Measurements from ENCODE around the gene TATDN3.
"Not testable (repeated sequence)": the region's sequence is repeated elsewhere in the genome, so short reads cannot be mapped to it uniquely, and the experiment has no call there.

Gene TATDN3

GRCh38 chr1:212777151-212777550 lies 14.5 kb upstream of the TATDN3 start:
- DNase-seq = no peak

- not testable (repeated sequence) for DNase-seq
Measured at GRCh38 chr1:212779086-212779485, 12.6 kb upstream of the TATDN3 start.

GRCh38 chr1:212780759-212781158 lies 10.9 kb upstream of the TATDN3 start:
- no peak for DNase-seq

- DNase-seq = no peak
Measured at GRCh38 chr1:212781225-212781624, 10.5 kb upstream of the TATDN3 start.

DNA sequence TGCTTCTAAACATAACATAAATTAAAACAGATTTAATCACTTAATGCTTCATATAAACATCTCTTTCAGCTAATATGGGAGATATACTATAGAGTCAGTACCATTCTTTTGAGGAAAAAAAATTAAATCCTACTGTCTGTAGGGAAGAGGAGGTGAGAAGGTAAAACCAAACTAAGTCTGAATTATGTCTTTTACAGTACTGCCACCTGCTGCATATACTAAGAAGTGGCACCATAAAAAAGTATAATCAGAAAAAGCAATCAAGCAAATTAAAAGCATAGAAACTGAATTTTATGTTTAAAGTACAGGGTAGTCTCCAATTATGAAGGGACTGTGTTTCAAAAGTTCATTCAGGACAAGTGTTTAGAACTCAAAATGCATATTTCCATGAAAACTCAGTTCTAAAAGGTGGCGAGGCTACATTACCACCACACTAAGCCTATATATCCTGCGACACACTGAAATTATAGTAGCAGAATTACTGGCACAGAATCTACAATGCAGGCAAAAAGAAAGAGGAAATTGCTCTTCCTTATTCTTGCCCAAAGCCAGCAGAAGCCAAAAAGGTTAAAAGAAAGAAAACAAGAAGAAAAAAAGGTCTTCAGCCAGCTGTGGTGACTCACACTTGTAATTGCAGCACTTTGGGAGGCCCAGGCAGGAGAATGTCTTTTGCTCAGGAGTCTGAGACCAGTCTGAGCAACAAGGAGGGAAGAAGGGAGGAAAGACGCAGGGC lies 9.1 kb upstream of the TATDN3 start:
- DNase-seq = no peak

GRCh38 chr1:212783976-212784375 lies 7.7 kb upstream of the TATDN3 start:
- no peak for DNase-seq

DNA sequence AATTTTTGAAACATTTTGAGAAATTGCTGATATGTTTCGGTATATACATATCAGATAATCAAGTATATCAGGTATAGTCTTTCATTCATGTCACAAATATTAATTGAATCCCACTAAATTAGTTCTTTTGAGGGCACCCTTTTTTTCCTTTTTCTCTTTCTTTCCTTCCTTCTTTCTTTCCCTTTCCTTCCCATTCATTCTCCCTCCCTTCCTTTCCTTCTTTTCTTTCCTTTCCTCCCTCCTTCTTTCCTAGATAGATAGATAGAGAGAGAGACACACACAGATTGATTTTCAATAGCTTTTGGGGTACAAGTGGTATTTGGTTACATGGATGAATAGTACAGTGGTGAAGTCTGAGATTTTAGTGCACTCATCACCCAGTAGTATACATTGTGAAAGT lies 5.8 kb upstream of the TATDN3 start:
- DNase-seq = no peak

DNA sequence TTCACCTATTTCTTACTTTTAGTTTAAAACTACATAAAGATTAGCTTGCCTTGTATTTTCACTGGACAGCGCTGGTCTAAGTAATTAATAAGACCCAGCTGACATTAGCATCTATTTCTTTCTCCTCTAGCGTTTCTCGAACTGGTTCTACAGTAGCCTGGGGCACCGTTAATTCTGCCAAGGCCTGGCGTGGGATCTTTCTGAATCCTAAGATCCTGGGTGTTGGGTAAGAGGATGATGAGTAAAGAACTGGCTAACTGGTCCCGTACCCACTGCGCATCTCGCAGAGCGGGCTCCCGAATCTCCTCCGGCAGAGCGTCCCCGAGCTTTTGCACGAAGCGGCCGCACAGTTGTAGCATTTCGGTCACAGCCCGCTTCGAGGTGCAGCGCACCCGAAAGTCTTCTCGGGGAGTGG lies 426 bp upstream of the TATDN3 start:
- DNase-seq = no peak

DNA sequence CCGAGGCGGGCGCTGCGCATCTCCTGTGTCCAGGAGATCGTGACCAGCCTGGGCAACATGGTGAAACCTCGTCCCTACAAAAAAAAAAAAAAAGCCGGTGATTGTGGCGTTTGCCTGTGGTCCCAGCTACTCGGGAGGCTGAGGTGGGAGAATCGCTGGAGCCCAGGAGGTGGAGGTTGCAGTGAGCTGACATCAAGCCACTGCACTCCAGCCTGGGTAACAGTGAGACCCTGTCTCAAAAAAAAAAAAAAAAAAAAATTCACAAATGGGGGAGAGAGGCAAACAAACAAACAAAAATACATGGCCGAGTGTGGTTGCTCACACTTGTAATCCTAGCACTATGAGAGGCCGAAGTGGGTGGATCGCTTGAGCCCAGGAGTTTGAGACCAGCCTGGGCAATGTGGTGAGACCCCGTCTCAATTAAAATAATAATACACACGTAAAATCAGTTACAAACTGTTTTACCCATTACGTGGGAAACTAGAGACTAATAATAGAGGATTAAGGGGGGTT lies 758 bp downstream of the TATDN3 start:
- no peak for DNase-seq

- no peak for DNase-seq
Measured at GRCh38 chr1:212794561-212795014, 2.9 kb downstream of the TATDN3 start.

- DNase-seq = no peak
Measured at GRCh38 chr1:212797681-212798080, 6.0 kb downstream of the TATDN3 start.

GRCh38 chr1:212805767-212806166 lies 14.1 kb downstream of the TATDN3 start:
- no peak for DNase-seq

GRCh38 chr1:212814537-212815334 lies 23.0 kb downstream of the TATDN3 start:
- DNase-seq = no peak

GRCh38 chr1:212816567-212817278 lies 25.0 kb downstream of the TATDN3 start:
- DNase-seq = no peak

DNA sequence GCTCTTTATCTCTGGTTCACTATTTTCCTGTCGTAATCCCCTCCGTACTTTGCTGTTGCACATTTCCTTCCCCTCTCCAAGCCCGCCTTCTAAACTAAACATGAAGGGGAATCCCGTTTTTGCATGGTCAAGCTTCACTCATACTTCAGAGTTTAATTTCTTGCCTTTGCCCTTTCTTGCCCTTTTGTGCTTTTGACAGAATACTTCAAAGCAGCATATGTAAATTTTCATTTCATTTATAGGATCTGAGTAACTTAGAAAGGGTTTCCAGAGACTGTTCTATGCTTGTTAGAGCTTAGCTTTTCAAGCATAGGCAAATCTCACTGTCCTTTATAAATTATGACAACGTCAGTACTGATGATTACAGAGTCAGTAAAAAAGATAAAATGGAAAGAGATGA lies 28.0 kb downstream of the TATDN3 start:
- no peak for DNase-seq

DNA sequence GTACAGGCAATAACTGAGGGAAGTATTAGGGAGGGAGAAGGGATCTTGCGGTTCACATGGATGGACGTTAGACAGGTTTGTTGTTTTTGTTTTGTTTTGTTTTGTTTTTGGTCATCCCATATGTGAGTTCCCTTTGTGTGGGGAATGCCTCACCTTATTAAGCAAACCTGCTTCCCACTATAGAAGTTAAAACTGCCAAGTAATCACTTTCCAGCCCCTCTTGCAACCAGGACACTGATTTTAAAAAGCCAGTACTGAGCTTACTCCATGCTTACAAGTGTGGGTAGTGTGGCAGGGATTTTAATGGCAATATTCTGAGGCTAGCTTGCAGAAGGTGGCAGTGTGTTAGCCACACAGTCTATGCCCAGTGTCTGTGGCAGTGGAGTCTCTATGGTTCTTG lies 29.3 kb downstream of the TATDN3 start:
- DNase-seq = no peak

DNA sequence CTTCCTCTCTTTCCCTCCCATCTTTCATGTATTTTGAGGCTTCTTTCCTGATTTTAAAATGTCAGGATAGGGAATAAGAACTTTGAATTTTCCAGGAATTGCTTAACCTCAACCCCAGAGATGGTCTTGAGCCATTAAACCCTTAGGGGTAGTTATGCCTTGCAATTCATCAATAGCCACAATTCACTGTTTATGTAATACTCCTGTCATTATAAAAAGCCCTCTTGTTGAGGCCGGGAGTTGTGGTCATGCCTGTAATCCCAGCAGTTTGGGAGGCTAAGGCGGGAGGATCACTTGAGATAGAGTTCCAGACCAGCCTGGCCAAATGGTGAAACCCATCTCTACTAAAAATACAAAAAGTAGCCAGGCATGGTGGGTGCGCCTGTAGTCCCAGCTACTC lies 31.3 kb downstream of the TATDN3 start:
- no peak for DNase-seq

GRCh38 chr1:212824201-212824600 lies 32.5 kb downstream of the TATDN3 start:
- DNase-seq = no peak

DNA sequence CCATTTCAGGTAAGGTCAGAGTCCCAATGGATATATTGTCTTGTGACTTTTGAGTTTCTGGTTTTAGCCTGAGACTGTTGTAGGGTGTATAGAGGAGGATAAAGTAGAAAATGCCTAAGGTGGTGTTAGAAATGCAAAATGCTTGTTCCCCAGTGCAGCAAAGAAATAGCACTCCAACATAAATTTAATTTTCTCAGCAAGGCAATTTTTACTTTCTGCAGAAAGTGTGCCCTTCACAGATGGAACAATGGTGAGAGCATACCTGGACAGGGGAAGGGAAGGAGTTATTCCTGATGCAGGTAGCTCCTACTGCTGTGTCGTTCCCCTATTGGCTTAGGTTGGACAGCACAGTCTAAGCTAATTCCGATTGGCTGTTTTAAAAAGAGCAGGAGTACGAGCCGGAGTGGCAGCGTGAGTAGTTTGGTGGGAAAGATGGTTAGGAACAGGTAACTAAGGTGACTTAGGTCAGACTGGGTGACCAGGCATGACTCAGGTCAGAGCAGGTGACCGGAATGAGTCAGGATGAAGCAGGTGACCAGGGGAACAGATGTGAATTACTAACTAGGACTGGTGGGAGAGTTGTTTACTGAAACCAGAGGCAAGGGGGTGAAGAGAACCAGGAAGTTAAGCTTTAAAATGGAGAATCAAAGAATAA lies 34.2 kb downstream of the TATDN3 start:
- no peak for DNase-seq

GRCh38 chr1:212827171-212827776 lies 35.6 kb downstream of the TATDN3 start:
- DNase-seq = no peak

DNA sequence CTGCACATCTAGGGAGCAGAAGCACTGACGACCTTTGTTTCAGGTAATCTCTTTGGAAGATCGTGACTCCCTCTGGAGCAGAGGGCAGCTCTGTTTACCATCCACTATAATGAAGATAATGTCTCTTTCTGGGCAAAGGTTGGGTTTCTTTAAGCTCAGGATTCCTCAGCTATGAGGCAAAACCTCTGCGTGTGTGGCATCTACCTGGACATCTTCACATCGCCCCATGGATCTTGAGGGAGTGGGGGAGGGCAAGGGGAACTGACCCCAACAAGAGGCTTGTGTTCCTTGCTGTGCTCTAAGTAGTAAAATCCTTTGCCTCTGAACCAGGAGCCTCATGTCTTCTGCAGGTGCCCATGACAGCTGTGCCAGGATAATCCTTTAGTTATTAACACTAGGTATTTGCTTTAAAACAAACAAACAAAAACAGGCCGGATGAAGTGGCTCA lies 36.2 kb downstream of the TATDN3 start:
- DNase-seq = no peak

DNA sequence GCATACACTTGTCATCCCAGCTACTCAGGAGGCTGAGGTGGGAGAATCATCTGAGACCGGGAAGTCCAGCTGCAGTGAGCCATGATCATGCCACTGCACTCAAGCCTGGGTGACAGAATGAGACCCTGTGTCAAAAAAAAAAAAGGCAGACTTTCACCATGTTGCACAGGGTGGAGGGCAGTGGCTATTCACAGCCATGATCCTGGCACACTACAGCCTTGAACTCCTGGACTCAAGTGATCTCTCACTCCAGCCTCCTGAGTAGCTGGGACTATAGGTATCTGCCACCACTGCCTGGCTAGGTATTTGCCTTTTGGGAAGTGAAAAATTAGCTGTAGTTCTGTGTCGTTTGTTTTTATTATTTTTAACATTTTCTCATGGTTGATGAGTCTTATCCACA lies 36.7 kb downstream of the TATDN3 start:
- no peak for DNase-seq
